HG03175 (cell line): ENCODE measurements around the gene TNFRSF14.

Experiments
- ATAC-seq: cut with Tn5 transposase; IDR thresholded peaks from one replicate; pipeline ENCODE4 v1.9.1; 2021; ENCODE audit warnings: mild to moderate bottlenecking, moderate library complexity; ENCODE audit not compliant: unreplicated experiment

The TNFRSF14 gene

GRCh38 chr1:2523191-2523890 lies 32.8 kb upstream of the TNFRSF14 start:
- no peak for ATAC-seq

DNA sequence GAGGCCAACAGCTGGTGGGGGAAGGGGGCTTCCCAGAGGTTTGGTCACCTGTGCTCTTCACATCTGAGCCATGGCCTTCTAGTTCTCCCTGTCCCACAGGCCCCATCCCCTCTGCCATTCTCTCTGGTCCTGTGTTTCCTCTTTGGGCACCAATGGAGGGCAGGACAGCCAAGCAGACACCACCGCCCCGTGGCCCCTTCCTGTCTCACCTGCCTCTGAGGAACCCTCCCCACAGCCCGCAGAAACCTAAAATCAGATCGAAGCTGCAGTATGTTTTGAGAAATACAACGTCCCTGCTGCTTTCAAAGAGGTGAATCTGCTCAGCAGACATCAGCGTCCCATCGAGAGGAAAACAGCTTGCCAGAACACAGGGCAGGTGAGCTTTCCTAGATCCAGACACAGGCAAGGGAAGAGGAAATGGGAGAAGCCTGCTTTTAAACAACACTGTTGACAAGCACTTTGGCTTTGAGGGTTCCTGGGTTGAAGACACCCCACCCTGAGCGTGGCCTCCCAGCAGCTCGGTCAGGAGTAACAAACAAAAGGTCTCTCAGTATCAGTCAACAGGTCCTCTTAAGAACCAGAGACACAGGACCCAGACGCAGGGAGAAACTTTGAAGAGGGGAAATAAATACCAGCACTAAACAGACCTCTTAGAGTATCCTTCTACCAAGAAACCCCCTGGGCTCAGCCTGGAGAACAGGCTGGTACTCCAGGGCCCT lies 32.1 kb upstream of the TNFRSF14 start:
- ATAC-seq, result no peak

- no peak for ATAC-seq
These were observed 30.6 kb upstream of the TNFRSF14 start for GRCh38 chr1:2525572-2525919.

DNA sequence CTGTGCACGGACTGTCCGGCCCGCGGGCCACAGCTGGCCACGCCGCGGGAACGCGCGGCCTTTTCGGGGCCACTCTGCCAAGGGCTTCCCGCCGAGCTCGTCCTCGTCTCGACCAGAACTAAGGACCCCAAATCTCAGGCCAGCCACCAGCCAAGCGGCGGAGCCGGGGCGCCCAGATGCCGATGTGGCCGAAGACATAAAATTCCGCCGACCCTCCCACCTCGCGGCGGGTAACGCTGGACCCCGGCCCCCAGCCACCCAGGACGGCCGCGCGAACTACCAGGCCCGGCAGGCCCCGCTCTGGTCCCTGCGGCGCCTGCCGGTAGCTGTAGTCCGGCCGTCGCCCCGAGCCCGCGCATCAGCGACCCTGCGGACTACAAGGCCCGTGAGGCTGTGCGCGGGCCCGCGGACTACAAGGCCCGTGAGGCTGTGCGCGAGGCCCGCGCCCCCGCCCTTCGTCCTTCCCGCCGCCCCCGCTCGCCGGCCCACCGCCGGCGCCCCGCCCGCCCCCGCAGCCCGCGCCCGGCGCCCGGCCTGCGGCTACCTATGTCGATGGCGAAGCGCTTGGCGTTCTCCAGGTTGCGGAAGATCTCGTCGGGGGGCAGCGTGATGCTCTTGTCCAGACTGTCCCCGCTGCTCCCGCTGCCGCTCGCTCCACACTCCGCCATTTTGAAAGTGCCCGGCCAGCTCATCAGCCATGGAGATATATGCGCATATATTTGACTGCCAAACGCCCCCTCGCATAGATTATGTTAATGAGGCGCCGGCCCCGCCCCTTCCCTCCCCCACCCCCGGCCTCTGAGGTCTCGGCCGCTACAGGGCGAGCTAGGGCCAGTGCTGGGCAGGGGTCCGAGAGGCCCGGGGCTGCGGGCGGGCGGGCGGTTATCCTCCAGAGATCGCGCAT lies 30.0 kb upstream of the TNFRSF14 start, which contains the start of gene PANK4:
Gene PANK4, minus strand, starts transcription at position 677 of the 904 bp plus-strand sequence. Its CDS starts 9 bp downstream, at position 668.
- ATAC-seq, result peak; percentile 89

- ATAC-seq, result peak; percentile 30
These were observed 29.2 kb upstream of the TNFRSF14 start for GRCh38 chr1:2526824-2527555.

DNA sequence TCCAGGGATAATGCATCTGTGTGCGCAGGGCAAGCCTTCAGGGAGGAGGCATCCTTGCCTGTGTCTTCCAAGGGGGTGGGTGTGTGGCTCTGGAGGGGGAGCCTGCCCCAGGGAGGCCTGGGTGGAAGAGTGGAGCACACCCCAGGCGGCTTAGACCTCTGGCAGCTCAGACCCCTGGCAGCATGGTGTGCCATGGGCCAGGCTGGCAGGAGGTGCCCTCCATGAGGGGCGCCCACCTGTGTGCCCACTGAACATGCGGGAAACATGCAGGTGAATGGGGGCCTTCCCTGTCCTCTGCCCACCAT lies 28.7 kb upstream of the TNFRSF14 start:
- no peak for ATAC-seq

DNA sequence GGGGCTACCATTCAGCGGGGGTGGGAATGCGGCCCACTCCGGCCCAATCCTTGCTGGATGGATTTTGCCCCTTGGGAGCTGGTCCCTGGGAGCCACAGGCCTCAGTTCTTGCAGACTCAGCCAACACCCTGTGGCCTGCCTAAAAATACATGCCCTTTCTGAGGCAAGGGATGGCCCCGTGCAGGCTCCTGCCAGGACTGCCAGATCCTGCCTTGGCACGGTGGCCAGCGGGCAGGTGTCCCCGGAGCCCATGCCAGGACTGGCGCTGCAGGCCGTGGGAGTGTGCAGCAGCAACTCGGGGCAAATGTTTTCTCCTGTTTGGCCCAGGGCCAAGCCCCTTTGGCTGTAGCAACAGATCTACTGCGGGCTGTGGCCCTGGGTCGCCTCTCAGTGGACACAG lies 28.2 kb upstream of the TNFRSF14 start:
- no peak for ATAC-seq

GRCh38 chr1:2528611-2528965 lies 27.6 kb upstream of the TNFRSF14 start:
- no peak for ATAC-seq

- ATAC-seq, result no peak
These were observed 27.0 kb upstream of the TNFRSF14 start for GRCh38 chr1:2528966-2529783.

- no peak for ATAC-seq
These were observed 26.2 kb upstream of the TNFRSF14 start, which contains the start of gene HES5 for GRCh38 chr1:2529784-2530512. TSS of gene HES5 (minus strand) at chr1:2530263. CDS start at chr1:2530164, 99 bp downstream.

GRCh38 chr1:2530513-2531361 lies 25.4 kb upstream of the TNFRSF14 start:
- ATAC-seq, result no peak

- no peak for ATAC-seq
These were observed 23.5 kb upstream of the TNFRSF14 start for GRCh38 chr1:2532485-2533160.

DNA sequence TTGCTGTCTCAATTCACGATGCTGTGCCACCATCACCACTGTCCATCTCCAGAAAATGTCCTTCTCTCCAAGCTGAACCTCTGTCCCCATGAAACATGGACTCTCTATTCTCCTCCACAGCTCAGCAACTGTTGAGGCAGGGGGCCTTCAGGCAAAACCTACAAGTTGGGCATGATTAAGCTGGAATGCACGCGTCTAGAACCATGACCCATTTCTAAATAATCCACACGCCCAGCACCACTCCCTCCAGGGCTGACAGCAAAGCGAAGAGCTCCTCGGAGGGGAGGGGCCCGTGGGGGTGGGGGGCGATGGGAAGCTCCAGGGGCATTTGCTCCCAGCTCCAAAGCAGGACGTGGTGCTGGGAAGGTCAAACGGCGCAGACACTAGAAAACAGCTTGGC lies 22.8 kb upstream of the TNFRSF14 start:
- ATAC-seq, result no peak

DNA sequence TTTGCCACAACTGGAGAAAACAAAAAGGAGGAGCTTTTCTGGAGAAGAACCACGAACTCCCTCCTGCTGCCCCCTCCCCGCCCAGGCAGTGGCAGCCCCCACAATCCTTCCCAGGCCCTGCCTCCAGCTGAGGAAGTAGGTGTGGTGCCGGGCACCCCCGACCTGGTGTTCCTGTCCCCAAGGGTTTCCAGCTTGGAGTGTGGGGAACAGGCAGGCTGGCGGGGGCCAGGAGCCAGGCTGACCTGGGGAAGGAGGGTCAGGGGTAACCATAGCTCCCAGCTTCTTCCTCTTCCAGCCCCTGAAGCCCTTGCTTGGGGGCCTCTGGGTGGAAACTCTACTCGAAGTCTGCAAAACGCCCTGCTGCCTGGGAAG lies 21.9 kb upstream of the TNFRSF14 start:
- no peak for ATAC-seq

- no peak for ATAC-seq
These were observed 21.3 kb upstream of the TNFRSF14 start for GRCh38 chr1:2534687-2535441.

DNA sequence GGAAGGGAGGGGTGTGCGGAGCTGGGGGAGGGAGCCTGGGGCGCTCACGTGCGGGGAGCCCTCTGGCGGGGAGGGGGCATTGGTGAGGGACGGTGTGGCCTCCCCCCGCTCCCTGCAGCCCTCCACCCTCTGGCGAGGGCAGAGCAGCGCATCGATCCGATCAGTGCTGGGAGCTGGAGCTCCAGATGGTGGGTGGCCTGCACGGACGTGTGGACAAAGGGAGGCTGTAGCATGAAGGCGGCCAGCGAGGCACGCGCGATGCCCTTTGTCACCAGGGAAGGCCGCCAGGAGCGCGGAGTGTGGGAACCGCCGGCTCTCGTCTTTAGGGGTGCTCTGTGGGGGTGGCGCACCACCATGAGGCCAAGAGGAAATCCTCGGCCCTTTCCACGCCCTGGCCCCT lies 20.7 kb upstream of the TNFRSF14 start:
- ATAC-seq, result no peak

- no peak for ATAC-seq
These were observed 20.2 kb upstream of the TNFRSF14 start for GRCh38 chr1:2535981-2536380.
